Coronary artery (tissue), 2 donors: Measurements from ENCODE around the gene CDK8.

Experiments
- DNase-seq: peaks from one replicate; pipeline ENCODE4 v3.0.0-alpha.2; 2017; ENCODE audit warnings: low spot score
- H3K27ac ChIP-seq, 2 donors: fragments of 200-600 bp; sonication (generic); one replicate each; pipeline ENCODE4 v1.5.1; 2016 to 2019
- H3K4me3 ChIP-seq: fragments of 200-600 bp; sonication (generic); 2 replicates; pipeline ENCODE4 v1.5.1; 2016; ENCODE audit warnings: mild to moderate bottlenecking, moderate library complexity
- CTCF ChIP-seq: fragments of 200-600 bp; sonication (generic); IDR thresholded peaks from one replicate; pipeline ENCODE4 v1.5.1; 2019; ENCODE audit warnings: antibody characterized with exemption

CDK8 gene

GRCh38 chr13:26344980-26345379 lies 91.1 kb downstream of the CDK8 start:
- TF ChIP-seq CTCF, result no peak
- DNase-seq, result no peak
- H3K27ac ChIP-seq, result no peak overlapping the region
- H3K4me3 ChIP-seq, result no peak overlapping the region

- no peak overlapping the region for H3K27ac ChIP-seq
- H3K4me3 ChIP-seq, result no peak overlapping the region
- TF ChIP-seq CTCF, result no peak
- DNase-seq, result no peak
These were observed 95.0 kb downstream of the CDK8 start for GRCh38 chr13:26348966-26349365.

- TF ChIP-seq CTCF, result no peak
- DNase-seq, result no peak
- Histone ChIP-seq H3K4me3 (no peak overlapping the region), H3K27ac (no peak overlapping the region)
These were observed 108.3 kb downstream of the CDK8 start for GRCh38 chr13:26362261-26362660.

- H3K27ac ChIP-seq, result no peak overlapping the region
- no peak overlapping the region for H3K4me3 ChIP-seq
- TF ChIP-seq CTCF, result no peak
- no peak for DNase-seq
These were observed 116.6 kb downstream of the CDK8 start for GRCh38 chr13:26370553-26370952.

GRCh38 chr13:26372747-26373146 lies 118.8 kb downstream of the CDK8 start:
- no peak for TF ChIP-seq CTCF

GRCh38 chr13:26376430-26376829 lies 122.5 kb downstream of the CDK8 start:
- Histone ChIP-seq H3K27ac (no peak overlapping the region), H3K4me3 (no peak overlapping the region)
- no peak for DNase-seq
- no peak for TF ChIP-seq CTCF

More at GRCh38 chr13:26372747-26373146, 118.8 kb downstream of the CDK8 start:
- DNase-seq, result no peak
- no peak overlapping the region for H3K4me3 ChIP-seq
- no peak overlapping the region for H3K27ac ChIP-seq

- DNase-seq, result no peak
- Histone ChIP-seq H3K4me3 (no peak overlapping the region), H3K27ac (no peak overlapping the region)
- no peak for TF ChIP-seq CTCF
These were observed 123.1 kb downstream of the CDK8 start for GRCh38 chr13:26377038-26377437.
